Measurements from ENCODE around the gene RAI1. TPM values are rescaled to one million over a fixed set of nuclear protein-coding genes. Genes with fewer than 3 reads are reported as not detected.
A peak's percentile ranks its signal among the peaks of the same experiment; 100 is the strongest.

The RAI1 gene
- total and polyA plus RNA-seq, 2 of the 13 experiments (the other 11 are each of a cell fraction or from before 2014, with no cell fraction given), result 3.4 to 5.2 TPM

GRCh38 chr17:17693253-17694168, 12.3 kb downstream of the RAI1 start (continued):
- TF ChIP-seq, protein P1, sequence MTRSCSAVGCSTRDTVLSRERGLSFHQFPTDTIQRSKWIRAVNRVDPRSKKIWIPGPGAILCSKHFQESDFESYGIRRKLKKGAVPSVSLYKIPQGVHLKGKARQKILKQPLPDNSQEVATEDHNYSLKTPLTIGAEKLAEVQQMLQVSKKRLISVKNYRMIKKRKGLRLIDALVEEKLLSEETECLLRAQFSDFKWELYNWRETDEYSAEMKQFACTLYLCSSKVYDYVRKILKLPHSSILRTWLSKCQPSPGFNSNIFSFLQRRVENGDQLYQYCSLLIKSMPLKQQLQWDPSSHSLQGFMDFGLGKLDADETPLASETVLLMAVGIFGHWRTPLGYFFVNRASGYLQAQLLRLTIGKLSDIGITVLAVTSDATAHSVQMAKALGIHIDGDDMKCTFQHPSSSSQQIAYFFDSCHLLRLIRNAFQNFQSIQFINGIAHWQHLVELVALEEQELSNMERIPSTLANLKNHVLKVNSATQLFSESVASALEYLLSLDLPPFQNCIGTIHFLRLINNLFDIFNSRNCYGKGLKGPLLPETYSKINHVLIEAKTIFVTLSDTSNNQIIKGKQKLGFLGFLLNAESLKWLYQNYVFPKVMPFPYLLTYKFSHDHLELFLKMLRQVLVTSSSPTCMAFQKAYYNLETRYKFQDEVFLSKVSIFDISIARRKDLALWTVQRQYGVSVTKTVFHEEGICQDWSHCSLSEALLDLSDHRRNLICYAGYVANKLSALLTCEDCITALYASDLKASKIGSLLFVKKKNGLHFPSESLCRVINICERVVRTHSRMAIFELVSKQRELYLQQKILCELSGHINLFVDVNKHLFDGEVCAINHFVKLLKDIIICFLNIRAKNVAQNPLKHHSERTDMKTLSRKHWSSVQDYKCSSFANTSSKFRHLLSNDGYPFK (CRISPR knock-in tag; IDR thresholded peaks at IDR 0.05; ENCODE audit: borderline replicate concordance), result no peak
- no peak; the same call in 1 of the 2 replicates for TF ChIP-seq ZSCAN25 (CRISPR knock-in tag; IDR thresholded peaks at IDR 0.05)
- no peak for TF ChIP-seq KDM6A (CRISPR knock-in tag; IDR thresholded peaks at IDR 0.05; ENCODE audit: low read depth)
- TF ChIP-seq, protein P2, sequence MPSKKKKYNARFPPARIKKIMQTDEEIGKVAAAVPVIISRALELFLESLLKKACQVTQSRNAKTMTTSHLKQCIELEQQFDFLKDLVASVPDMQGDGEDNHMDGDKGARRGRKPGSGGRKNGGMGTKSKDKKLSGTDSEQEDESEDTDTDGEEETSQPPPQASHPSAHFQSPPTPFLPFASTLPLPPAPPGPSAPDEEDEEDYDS (CRISPR knock-in tag; IDR thresholded peaks at IDR 0.05), result peak; percentile 42; the same call in 1 of the 2 replicates
- no peak for TF ChIP-seq ZNF562 (CRISPR knock-in tag; IDR thresholded peaks at IDR 0.05; ENCODE audit: borderline replicate concordance)
- peak; percentile 87 for TF ChIP-seq YY1 (IDR thresholded peaks at IDR 0.05; ENCODE audit: insufficient read depth, insufficient replicate concordance, low read depth, low read length)
- peak; percentile 67 for TF ChIP-seq SAP130 (CRISPR knock-in tag; IDR thresholded peaks at IDR 0.05; ENCODE audit: low read depth)
- TF ChIP-seq EED (CRISPR knock-in tag; IDR thresholded peaks at IDR 0.05), result no peak
- no peak for TF ChIP-seq ZNF10 (CRISPR knock-in tag; IDR thresholded peaks at IDR 0.05; ENCODE audit: borderline replicate concordance, low read depth)
- TF ChIP-seq, protein P3, sequence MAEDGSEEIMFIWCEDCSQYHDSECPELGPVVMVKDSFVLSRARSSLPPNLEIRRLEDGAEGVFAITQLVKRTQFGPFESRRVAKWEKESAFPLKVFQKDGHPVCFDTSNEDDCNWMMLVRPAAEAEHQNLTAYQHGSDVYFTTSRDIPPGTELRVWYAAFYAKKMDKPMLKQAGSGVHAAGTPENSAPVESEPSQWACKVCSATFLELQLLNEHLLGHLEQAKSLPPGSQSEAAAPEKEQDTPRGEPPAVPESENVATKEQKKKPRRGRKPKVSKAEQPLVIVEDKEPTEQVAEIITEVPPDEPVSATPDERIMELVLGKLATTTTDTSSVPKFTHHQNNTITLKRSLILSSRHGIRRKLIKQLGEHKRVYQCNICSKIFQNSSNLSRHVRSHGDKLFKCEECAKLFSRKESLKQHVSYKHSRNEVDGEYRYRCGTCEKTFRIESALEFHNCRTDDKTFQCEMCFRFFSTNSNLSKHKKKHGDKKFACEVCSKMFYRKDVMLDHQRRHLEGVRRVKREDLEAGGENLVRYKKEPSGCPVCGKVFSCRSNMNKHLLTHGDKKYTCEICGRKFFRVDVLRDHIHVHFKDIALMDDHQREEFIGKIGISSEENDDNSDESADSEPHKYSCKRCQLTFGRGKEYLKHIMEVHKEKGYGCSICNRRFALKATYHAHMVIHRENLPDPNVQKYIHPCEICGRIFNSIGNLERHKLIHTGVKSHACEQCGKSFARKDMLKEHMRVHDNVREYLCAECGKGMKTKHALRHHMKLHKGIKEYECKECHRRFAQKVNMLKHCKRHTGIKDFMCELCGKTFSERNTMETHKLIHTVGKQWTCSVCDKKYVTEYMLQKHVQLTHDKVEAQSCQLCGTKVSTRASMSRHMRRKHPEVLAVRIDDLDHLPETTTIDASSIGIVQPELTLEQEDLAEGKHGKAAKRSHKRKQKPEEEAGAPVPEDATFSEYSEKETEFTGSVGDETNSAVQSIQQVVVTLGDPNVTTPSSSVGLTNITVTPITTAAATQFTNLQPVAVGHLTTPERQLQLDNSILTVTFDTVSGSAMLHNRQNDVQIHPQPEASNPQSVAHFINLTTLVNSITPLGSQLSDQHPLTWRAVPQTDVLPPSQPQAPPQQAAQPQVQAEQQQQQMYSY (CRISPR knock-in tag; IDR thresholded peaks at IDR 0.05), result 0 out of 2 replicates have a peak, but pooled peaks have one; percentile 36
- no peak for TF ChIP-seq TBP (CRISPR knock-in tag; IDR thresholded peaks at IDR 0.05)
- TF ChIP-seq, protein P4, sequence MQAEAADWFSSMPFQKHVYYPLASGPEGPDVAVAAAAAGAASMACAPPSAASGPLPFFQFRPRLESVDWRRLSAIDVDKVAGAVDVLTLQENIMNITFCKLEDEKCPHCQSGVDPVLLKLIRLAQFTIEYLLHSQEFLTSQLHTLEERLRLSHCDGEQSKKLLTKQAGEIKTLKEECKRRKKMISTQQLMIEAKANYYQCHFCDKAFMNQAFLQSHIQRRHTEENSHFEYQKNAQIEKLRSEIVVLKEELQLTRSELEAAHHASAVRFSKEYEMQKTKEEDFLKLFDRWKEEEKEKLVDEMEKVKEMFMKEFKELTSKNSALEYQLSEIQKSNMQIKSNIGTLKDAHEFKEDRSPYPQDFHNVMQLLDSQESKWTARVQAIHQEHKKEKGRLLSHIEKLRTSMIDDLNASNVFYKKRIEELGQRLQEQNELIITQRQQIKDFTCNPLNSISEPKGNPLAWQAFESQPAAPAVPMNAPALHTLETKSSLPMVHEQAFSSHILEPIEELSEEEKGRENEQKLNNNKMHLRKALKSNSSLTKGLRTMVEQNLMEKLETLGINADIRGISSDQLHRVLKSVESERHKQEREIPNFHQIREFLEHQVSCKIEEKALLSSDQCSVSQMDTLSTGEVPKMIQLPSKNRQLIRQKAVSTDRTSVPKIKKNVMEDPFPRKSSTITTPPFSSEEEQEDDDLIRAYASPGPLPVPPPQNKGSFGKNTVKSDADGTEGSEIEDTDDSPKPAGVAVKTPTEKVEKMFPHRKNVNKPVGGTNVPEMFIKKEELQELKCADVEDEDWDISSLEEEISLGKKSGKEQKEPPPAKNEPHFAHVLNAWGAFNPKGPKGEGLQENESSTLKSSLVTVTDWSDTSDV (CRISPR knock-in tag; IDR thresholded peaks at IDR 0.05), result no peak
- TF ChIP-seq CCAR2 (optimal IDR thresholded peaks at IDR 0.05; ENCODE audit: low read depth, low read length), result peak; percentile 81
- no peak for TF ChIP-seq JDP2 (CRISPR knock-in tag; IDR thresholded peaks at IDR 0.05; ENCODE audit: borderline replicate concordance)
- TF ChIP-seq ZNF138 (CRISPR knock-in tag; IDR thresholded peaks at IDR 0.05; ENCODE audit: low read depth), result 0 out of 2 replicates have a peak, but pooled peaks have one; percentile 55

Data from HepG2 (cell line).